Endothelial cell of umbilical vein (primary cell): Measurements from ENCODE around the gene RNF150. TPM values are rescaled to one million over a fixed set of nuclear protein-coding genes. Genes with fewer than 3 reads are reported as not detected.

Experiments used
- BruUV-seq: library from RNA; stranded (reverse); fragments of 400-500 nt; replicated peaks from 2 replicates; lab custom pipeline; 2021; lab: Mats Ljungman, UMichigan
- CTCF ChIA-PET: fragments of 300-600, 350-600 bp; sonication (Branson Sonifier 250); formaldehyde crosslinking; loops from one replicate; lab custom pipeline; 2021; ENCODE audit warnings: antibody characterized with exemption, inconsistent platforms; lab: Charles Lee
- POLR2A ChIA-PET: fragments of 300-600, 350-600 bp; sonication (Branson Sonifier 250); formaldehyde crosslinking; loops from one replicate; lab custom pipeline; 2021; ENCODE audit warnings: antibody characterized with exemption, inconsistent platforms; lab: Charles Lee
- DNase-seq: peaks from one replicate; pipeline ENCODE4 v3.0.0-alpha.2; 2011; ENCODE audit warnings: low read depth, low spot score
- FAIRE-seq: peaks from 2 replicates; lab custom pipeline; 2011; peaks lifted over from hg19 to GRCh38; lab: Jason Lieb, UNC
- H2AFZ ChIP-seq: 2 replicates; pipeline ENCODE4 v1.6.0; 2012; ENCODE audit warnings: low read depth, low read length, control low read depth, inconsistent platforms
- H3K27ac ChIP-seq: 2 replicates; pipeline ENCODE4 v1.5.1; 2011; ENCODE audit warnings: low read depth, mild to moderate bottlenecking, control low read depth, low read length, moderate library complexity; ENCODE audit not compliant: insufficient read depth
- H3K27me3 ChIP-seq, 2 experiments: 2 replicates each; pipeline versions ENCODE4 v1.6.0 to v1.6.1; 2011; ENCODE audit warnings: low read length in 2 of 2, mixed read lengths in 1 of 2; ENCODE audit not compliant: control insufficient read depth in 2 of 2, insufficient read depth in 2 of 2
- H3K36me3 ChIP-seq, 2 experiments: 2 replicates in 1 of 2; 3 replicates in 1 of 2; pipeline ENCODE4 v1.5.1; 2011; ENCODE audit warnings: low read length in 2 of 2, mild to moderate bottlenecking in 1 of 2, moderate library complexity in 1 of 2; ENCODE audit not compliant: control insufficient read depth in 2 of 2, insufficient read depth in 2 of 2; ENCODE audit errors: extremely low read depth in 1 of 2
- H3K4me1 ChIP-seq: 3 replicates; pipeline ENCODE4 v1.5.1; 2011; ENCODE audit warnings: mild to moderate bottlenecking, low read length; ENCODE audit not compliant: control insufficient read depth, insufficient read depth; ENCODE audit errors: extremely low read depth
- H3K4me2 ChIP-seq: 2 replicates; pipeline ENCODE4 v1.6.1; 2011; ENCODE audit warnings: low read length, control low read depth, mixed read lengths; ENCODE audit not compliant: insufficient read depth
- H3K4me3 ChIP-seq, 3 experiments: fragments of 200-600 bp in 1 of 3; sonication (generic), shearing (Covaris generic) in 1 of 3; replicated peaks in 1 of 3; 2 replicates each; pipeline ENCODE4 v1.5.1; 2011 to 2016; ENCODE audit warnings: control low read depth in 3 of 3, low read length in 3 of 3, mild to moderate bottlenecking in 2 of 3, inconsistent platforms in 1 of 3, low read depth in 1 of 3, moderate library complexity in 1 of 3; ENCODE audit not compliant: insufficient read depth in 1 of 3
- H3K79me2 ChIP-seq: 2 replicates; pipeline ENCODE4 v1.6.0; 2012; ENCODE audit warnings: low read length, inconsistent platforms; ENCODE audit not compliant: control insufficient read depth, insufficient read depth
- H3K9ac ChIP-seq: replicated peaks from 2 replicates; pipeline ENCODE3; 2011; ENCODE audit warnings: low read length, control low read depth; ENCODE audit not compliant: insufficient read depth; ENCODE audit errors: extremely low read depth
- H3K9me1 ChIP-seq: replicated peaks from 3 replicates; pipeline ENCODE4 v1.6.0; 2011; ENCODE audit warnings: mild to moderate bottlenecking, low read length; ENCODE audit not compliant: control insufficient read depth, insufficient read depth; ENCODE audit errors: extremely low read depth
- H3K9me3 ChIP-seq: replicated peaks from 2 replicates; pipeline ENCODE4 v1.5.1; 2012; ENCODE audit warnings: low read length, inconsistent platforms; ENCODE audit not compliant: control insufficient read depth, insufficient read depth
- H4K20me1 ChIP-seq: replicated peaks from 2 replicates; pipeline ENCODE3; 2011; ENCODE audit warnings: mild to moderate bottlenecking, low read length; ENCODE audit not compliant: control insufficient read depth, insufficient read depth; ENCODE audit errors: extremely low read depth
- CTCF ChIP-seq, 2 donors: IDR thresholded peaks; 1 replicate in 1 of 2; 2 replicates in 1 of 2; pipeline ENCODE4 v1.5.1; 2011; ENCODE audit warnings: low read length in 2 of 2, mild to moderate bottlenecking in 2 of 2, moderate library complexity in 2 of 2, control low read depth in 1 of 2, inconsistent platforms in 1 of 2, low read depth in 1 of 2; ENCODE audit not compliant: insufficient read depth in 1 of 2; ENCODE audit errors: extremely low read depth in 1 of 2
- EZH2 ChIP-seq: IDR thresholded peaks from 2 replicates; pipeline ENCODE4 v1.6.1; 2012; ENCODE audit warnings: borderline replicate concordance, low read depth, mild to moderate bottlenecking, moderate library complexity, low read length, inconsistent platforms; ENCODE audit not compliant: severe bottlenecking
- FOS ChIP-seq: IDR thresholded peaks from 2 replicates; pipeline ENCODE4 v1.6.1; 2011; ENCODE audit warnings: mild to moderate bottlenecking, low read length, moderate library complexity, borderline replicate concordance; ENCODE audit not compliant: insufficient read depth
- GATA2 ChIP-seq: IDR thresholded peaks from 2 replicates; pipeline ENCODE4 v1.7.0; 2011; ENCODE audit warnings: low read depth, mild to moderate bottlenecking, moderate library complexity, mixed read lengths, low read length; ENCODE audit not compliant: insufficient read length, insufficient read depth
- JUN ChIP-seq: IDR thresholded peaks from 2 replicates; pipeline ENCODE4 v1.6.1; 2011; ENCODE audit warnings: borderline replicate concordance, low read depth; ENCODE audit not compliant: insufficient read length, insufficient read depth
- MAX ChIP-seq: IDR thresholded peaks from 2 replicates; pipeline ENCODE4 v1.6.1; 2011; ENCODE audit not compliant: insufficient read depth, insufficient read length
- MYC ChIP-seq: IDR thresholded peaks from one replicate; pipeline ENCODE4 v1.6.1; 2011; ENCODE audit warnings: mild to moderate bottlenecking, low read depth, low read length
- POLR2A ChIP-seq: IDR thresholded peaks from 2 replicates; pipeline ENCODE4 v1.6.1; 2012; ENCODE audit warnings: low read depth, mild to moderate bottlenecking, control low read depth, low read length
- POLR2AphosphoS5 ChIP-seq: IDR thresholded peaks from 2 replicates; pipeline ENCODE4 v1.6.1; 2012; ENCODE audit warnings: low read depth, mild to moderate bottlenecking, control low read depth, low read length, moderate library complexity; ENCODE audit not compliant: insufficient read depth
- dilution Hi-C: fragments of 300-500 bp; cut with MboI; formaldehyde crosslinking; loops from one replicate; pipeline ENCODE4 v1.15.0; 2019; ENCODE audit warnings: low sequenced_read_pairs; ENCODE audit not compliant: extremely low pct_ligation_motif_present
- intact Hi-C: fragments of 100-400 bp; cut with micrococcal nuclease; formaldehyde crosslinking; loops from one replicate; pipeline ENCODE4 v1.10.0; 2022
- polyA plus RNA-seq, 4 experiments: library from polyadenylated mRNA; depleted of rRNA in 3 of 4; stranded (reverse) in 3 of 4; unstranded in 1 of 4; fragments of >200 nt; gene quantifications; 2 replicates each; pipeline versions ENCODE4 v1.2.1 to v1.2.3, GENCODE V29; 2011 to 2012; ENCODE audit warnings: missing spikeins in 1 of 4
- total RNA-seq: library from RNA; stranded (reverse); gene quantifications from 2 replicates; pipeline ENCODE4 v1.2.3, GENCODE V29; 2021

Gene RNF150
- total and polyA plus RNA-seq, 2 donors (not counting 3 experiments of a cell fraction or from before 2014, with no cell fraction given): 0.33 to 0.35 TPM

GRCh38 chr4:140893939-140894338, 239.3 kb downstream of the RNF150 start:
- Histone ChIP-seq H3K4me3 (no peak overlapping the region), H3K79me2 (no peaks in the 10 kb centered on the region), H3K27me3 (peaks cover 3 to 9% of the 10 kb centered on the region in 2 experiments), H3K27ac (no peak overlapping the region), H3K4me1 (no peaks in the 10 kb centered on the region), H2AFZ (no peak overlapping the region), H3K36me3 (no peaks in the 10 kb centered on the region), H3K9ac (no peak overlapping the region), H3K9me1 (no peaks in the 10 kb centered on the region), H3K4me2 (no peak overlapping the region), H4K20me1 (no peaks in the 10 kb centered on the region), H3K9me3 (no peaks in the 10 kb centered on the region)
- DNase-seq: no peak
- dilution Hi-C loops: no loop called here
- no TSS peak for BruUV-seq
- FAIRE-seq: no peak
- ChIA-PET CTCF (interaction anchor here (1.6 kb wide), 1 partner anchor 10 kb away, joined by 5 read pairs; no protein-coding TSS in a partner anchor), POLR2A (no interaction called here)
- TF ChIP-seq POLR2AphosphoS5: no peak
- no peak for TF ChIP-seq EZH2
- no peak for TF ChIP-seq MAX
- TF ChIP-seq FOS: no peak
- no peak for TF ChIP-seq GATA2
- TF ChIP-seq CTCF (IDR thresholded peaks at IDR 0.05; ENCODE audit: extremely low read depth in 1 of 2, insufficient read depth in 1 of 2, low read depth in 1 of 2, low read length in 2 of 2): no peak
- TF ChIP-seq POLR2A: no peak
- TF ChIP-seq JUN: no peak
- no peak for TF ChIP-seq MYC
- intact Hi-C loops: no loop called here
